GM21360 (cell line): ENCODE results near the gene NARS2.
"Not testable (repeated sequence)": the region's sequence is repeated elsewhere in the genome, so short reads cannot be mapped to it uniquely, and the experiment has no call there.

Experiments used
- ATAC-seq: cut with Tn5 transposase; IDR thresholded peaks from one replicate; pipeline ENCODE4 v1.9.1; 2021; ENCODE audit warnings: mild to moderate bottlenecking, moderate library complexity; ENCODE audit not compliant: unreplicated experiment

NARS2 gene, protein sequence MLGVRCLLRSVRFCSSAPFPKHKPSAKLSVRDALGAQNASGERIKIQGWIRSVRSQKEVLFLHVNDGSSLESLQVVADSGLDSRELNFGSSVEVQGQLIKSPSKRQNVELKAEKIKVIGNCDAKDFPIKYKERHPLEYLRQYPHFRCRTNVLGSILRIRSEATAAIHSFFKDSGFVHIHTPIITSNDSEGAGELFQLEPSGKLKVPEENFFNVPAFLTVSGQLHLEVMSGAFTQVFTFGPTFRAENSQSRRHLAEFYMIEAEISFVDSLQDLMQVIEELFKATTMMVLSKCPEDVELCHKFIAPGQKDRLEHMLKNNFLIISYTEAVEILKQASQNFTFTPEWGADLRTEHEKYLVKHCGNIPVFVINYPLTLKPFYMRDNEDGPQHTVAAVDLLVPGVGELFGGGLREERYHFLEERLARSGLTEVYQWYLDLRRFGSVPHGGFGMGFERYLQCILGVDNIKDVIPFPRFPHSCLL

DNA sequence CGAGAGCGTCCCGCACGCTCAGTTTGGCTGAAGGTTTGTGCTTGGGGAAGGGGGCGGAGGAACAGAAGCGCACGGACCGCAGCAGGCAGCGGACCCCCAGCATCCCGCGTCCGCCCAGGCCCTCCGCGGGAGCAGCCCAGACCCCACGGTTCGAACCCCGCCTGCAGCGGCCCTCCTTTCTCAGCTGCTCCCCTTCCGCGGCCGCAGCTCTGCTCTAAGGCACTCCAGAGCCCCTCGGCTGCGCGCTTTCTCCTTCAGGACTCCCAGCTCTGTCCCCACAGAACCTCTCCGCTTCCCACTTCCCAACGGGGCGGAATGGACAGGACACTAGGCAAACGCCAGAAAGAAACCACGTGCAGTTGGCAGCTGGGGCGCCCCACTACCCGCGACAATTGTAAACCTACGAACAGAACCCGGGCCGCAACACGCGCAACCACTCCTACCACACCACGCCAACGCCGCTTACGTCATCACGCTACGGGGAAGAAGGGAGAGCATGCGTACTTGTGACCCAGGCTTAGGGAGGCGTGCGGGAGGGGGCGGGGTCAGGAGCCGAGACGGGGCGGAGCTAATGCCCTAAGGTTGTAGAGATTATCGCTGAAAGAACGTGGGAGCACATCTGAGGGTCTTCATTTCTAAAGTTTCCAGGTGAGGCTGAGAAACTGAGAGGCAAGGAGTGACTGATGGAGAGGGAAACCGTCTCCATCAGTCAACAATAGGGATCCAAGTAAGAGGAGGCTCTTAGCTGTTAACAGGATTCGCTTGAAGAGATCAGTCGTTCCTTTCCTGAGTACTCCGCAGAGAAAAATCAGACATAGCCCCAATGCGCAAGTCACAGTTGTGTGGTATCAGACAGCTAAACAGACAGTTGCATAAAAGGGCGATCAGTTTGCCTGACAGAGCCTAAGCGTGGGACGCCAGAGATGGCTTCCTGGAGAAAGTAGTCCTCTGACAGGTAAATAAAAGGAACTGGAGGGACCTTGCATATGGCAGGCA is at the start of gene NARS2:
Gene NARS2 (minus strand): TSS at position 479 of the 996 bp plus-strand sequence. CDS start 376 bp downstream, at position 103.
- ATAC-seq, result peak; percentile 96

DNA sequence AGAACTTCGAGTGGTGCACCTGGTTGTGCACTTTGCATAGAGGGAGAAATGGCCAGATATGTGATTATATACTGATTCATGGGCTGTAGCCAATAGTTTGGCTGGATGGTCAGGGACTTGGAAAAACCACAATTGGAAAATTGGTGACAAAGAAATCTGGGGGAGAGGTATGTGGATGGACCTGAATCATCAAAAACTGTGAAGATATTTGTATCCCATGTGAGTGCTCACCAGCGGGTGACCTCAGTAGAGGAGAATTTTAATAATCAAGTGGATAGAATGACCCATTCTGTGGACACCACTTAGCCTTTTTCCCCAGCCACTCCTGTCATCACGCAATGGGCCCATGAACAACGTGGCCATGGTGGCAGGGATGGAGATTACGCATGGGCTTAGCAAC is 48.0 kb upstream of the NARS2 start:
- no peak for ATAC-seq

DNA sequence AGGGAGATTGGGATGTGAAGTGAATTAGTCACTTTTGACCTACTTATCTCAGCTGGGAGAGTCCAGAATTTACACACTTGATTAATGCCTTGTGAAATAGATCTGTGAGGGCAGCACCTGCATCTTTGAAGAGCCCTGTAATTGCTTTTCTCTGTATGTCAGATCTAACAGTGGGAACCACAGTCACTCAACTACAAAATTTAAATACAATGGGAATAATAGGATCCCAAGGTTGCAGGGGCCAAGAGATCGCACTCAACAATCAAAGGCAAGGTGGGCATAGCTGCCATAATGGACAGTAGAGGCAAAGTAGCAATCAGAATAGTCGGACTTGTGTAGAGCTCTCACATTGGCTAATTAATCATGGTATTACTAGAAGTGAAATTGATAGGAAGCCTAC is 45.5 kb upstream of the NARS2 start:
- ATAC-seq, result no peak

GRCh38 chr11:78615724-78616123 is 41.1 kb upstream of the NARS2 start:
- ATAC-seq, result no peak

DNA sequence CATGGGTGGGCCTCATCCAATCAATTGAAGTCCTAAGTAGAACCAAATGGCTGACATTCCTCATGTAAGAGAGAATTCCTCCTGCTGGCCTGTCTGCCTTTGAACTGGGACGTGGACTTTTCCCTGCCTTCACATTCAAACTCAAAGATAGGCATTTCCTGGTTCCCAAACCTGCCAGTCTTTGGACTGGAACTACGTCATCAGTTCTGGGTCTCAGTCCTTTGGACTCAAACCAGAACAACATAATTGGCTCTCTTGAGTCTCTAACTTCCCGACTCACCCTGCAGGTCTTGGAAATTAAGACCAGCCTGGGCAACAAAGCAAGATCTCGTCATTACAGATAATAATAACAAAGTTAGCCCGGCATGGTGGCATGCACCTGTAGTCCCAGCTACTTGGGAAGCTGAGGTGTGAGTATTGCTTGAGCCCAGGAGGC is 38.7 kb upstream of the NARS2 start:
- ATAC-seq, result no peak

GRCh38 chr11:78612721-78613377 is 38.2 kb upstream of the NARS2 start:
- ATAC-seq, result no peak

DNA sequence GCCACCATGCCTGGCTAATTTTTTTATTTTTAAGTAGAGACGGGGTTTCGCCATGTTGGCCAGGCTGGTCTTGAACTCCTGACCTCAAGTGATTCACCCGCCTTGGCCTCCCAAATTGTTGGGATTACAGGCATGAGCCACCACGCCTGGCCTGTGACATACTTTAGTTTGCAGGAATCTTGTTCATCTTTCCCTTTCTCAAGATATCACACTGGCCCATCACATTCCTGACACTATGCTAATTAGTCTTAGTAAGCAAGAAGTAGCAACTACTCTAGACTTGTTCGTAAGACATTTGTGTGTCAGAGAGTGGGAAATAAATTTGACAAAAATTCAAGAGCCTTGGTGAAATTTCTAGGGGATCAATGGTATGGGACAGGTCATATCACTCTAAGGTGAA is 34.7 kb upstream of the NARS2 start:
- not testable (repeated sequence) for ATAC-seq

DNA sequence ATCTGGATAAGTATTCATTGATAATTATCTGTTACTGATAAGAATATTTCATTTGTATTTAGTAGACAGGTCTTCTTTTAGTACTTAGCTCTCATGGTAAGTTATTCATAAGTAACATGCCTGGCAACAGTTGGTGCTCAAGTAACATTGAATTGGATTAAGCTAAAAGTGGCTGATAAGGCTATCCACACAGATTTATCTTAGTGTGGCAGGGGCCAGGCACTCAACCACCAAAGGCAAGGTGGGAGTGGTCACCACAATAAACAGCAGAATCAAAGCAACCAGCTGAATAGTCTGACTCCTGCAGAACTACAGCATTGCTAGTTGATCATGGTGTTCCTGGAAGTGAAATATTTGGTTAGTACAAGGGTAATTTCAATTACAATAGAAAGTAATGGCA is 33.0 kb upstream of the NARS2 start:
- ATAC-seq, result no peak

- no peak for ATAC-seq
These were observed 32.0 kb upstream of the NARS2 start for GRCh38 chr11:78606667-78607066.

- no peak for ATAC-seq
These were observed 30.6 kb upstream of the NARS2 start for GRCh38 chr11:78605296-78605695.

DNA sequence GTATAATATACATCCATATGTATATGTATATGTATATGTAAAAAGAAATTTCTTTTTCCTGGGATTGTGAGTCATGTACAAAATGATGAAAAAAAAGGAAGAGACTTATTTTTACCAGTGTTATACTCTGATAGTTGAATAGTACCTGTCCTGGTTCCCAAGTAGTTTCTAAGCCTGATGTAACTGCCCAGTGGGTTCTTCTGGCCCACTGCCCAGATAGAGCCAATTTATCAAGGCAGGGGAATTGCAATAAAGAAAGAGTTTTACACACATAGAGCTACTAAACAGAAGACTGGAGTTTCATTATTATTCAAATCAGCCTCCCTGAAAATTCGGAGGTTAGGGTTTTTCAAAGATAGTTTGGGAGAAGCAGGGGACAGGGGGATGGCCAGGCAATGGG is 29.1 kb upstream of the NARS2 start:
- no peak for ATAC-seq

DNA sequence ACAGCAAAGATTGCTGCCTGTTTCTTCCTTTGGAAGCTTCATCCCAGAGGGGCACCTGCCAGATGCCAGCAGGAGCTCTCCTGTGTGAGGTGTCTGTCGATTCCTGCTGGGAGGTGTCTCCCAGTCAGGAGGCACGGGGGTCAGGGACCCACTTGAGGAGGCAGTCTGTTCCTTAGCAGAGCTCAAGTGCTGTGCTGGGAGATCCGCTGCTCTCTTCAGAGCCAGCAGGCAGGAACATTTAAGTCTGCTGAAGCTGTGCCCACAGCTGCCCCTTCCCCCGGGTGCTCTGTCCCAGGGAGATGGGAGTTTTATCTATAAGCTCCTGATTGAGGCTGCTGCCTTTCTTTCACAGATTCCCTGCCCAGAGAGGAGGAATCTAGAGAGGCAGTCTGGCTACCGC is 28.1 kb upstream of the NARS2 start:
- not testable (repeated sequence) for ATAC-seq

DNA sequence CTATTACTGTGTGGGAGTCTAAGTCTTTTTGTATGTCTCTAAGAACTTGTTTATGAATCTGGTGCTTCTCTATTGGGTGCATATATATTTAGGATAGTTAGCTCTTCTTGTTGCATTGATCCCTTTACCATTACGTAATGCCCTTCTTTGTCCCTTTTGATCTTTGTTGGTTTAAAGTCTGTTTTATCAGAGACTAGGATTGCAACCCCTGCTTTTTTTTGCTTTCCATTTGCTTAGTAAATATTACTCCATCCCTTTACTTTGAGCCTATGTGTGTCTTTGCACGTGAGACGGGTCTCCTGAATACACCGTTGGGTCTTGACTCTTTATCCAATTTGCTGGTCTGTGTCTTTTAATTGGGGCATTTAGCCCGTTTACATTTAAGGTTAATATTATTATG is 26.4 kb upstream of the NARS2 start:
- not testable (repeated sequence) for ATAC-seq

DNA sequence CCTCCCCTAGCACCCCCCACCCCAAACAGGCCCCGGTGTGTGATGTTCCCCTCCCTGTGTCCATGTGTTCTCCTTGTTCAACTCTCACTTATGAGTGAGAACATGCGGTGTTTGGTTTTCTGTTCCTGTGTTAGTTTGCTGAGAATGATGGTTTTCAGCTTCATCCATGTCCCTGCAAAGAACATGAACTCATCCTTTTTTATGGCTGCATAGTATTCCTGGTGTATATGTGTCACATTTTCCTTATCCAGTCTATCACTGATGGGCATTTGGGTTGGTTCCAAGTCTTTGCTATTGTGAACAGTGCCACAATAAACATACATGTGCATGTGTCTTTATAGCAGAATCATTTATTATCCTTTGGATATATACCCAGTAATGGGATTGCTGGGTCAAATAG is 22.9 kb upstream of the NARS2 start:
- not testable (repeated sequence) for ATAC-seq

DNA sequence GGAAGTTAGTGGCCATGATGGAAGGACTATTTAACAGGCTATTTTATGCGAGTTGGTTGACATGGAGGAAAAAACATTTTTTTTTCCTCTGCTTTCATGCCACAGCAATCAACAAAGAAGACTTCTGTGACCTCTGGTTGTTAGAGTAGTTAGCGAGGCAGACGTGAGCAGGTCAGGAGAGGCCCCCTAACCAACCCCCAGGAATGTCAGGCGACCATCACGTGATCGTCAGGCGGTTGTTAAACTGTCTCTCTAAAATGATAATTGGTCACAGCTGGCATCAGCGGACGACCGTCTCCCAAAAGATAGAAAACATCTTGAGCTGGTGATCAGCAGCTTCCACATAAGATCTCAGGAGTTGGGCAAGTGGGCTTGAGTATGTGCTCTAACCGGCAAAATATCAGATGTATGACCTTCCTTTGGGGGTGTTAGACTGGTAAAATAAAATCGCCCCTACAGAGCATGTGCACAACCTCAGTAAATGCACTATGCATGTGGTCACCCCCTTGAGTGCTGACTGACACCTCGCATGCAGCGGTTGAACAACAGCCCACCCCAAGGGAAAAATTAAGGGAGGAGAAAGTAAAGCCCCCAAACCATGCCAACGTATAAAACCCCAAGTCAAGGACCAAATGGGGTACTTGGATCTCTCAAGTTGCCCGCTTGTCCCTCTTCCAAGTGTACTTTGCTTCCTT is 20.9 kb upstream of the NARS2 start:
- no peak for ATAC-seq

DNA sequence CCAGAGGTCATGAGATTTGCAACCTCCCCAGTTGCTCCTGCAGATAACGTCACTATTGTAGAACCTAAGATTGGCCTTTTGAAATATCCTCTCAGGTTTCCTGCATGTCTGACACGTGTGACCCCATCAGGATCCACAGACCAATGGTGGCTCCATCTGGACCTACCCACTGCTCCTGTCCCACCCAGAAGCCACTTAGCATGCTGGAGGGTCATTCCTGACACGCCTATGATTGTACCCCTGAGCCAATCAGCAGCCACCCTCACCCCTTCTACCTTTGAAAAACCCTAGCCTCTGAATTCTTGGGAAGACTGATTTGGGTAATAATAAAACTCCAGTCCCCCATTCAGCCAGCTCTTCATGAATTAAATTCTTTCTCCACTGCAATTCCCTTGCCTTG is 20.1 kb upstream of the NARS2 start:
- no peak for ATAC-seq

DNA sequence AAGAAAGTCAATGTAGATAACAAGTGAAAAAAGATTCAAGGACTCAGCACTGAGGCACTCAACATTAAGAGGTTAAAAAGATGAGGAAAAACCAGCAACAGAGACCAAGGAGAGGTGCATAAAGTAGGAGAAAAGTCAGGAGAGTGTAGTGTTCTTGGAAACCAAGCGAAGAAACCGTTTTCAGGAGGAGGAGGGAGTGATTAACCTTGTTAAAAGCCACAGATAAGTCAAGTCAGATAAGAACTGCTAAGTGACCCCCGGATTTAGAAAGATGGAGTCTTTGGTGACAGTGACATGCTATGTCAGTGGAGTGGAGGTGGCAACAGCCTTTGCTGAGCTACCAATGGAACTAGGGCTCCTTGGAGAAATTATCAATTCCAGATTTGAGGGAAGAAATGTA is 13.9 kb upstream of the NARS2 start:
- ATAC-seq, result no peak

DNA sequence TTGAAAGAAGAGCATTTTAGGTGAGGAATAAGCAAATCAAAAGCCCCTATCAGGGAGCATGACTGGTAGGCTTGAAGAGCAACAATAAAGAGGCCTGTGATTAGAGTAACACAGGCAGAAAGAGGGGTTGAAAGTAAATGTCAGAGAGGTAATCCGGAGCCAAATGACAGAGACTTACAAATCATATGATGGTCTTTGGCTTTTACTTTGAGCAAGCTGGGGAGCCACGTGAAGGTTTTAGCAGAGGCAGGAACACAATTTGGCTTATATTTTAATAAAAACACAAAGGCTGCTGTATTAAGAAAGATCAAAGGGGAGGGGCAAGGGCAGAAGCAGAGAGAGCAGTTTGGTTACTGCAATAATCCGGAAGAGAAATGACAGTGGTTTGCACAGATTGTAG is 12.8 kb upstream of the NARS2 start:
- no peak for ATAC-seq

DNA sequence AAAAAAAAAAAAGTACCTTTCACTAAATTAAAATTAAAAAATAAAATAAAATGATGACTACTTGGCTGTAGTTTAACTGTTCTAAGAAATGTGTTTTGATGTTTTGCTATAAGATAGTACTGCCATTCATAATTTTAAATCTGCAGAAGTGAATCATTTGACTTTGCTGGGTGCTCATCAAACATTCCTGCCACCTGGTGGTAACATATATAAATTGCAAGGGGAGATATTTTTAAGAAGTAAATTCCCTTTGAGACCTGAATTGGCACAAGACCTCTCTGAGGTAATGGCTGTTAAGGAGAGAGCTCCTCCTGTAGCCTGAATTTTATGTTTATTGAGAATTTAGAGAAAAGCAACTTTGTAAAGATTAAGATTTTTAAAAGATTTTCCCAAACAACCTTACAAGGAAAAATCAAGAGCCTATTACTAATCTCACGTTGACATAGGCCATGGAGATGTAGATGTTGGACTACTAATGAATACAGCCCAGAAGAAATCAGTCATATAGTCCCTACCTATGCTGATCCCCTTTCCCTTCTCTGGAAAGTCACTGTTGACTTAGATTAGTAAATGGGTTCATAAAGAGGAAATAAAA is 11.9 kb upstream of the NARS2 start:
- no peak for ATAC-seq

GRCh38 chr11:78583889-78584288 is 9.2 kb upstream of the NARS2 start:
- ATAC-seq, result no peak
